Placental epithelial cell (primary cell): ENCODE data around the gene CCDC200. TPM values are rescaled to one million over a fixed set of nuclear protein-coding genes. Genes with fewer than 3 reads are reported as not detected.

Experiments used
- small RNA-seq: library from RNA; depleted of rRNA; stranded (forward); fragments of <200 nt; gene quantifications from one replicate; pipeline ENCODE3, GENCODE V24; 2012
- total RNA-seq: library from RNA; depleted of rRNA; stranded (reverse); fragments of >200 nt; gene quantifications from 2 replicates; pipeline ENCODE4 v1.2.3, GENCODE V29; 2012

Gene CCDC200
- not detected in 2 replicates for total RNA-seq

DNA sequence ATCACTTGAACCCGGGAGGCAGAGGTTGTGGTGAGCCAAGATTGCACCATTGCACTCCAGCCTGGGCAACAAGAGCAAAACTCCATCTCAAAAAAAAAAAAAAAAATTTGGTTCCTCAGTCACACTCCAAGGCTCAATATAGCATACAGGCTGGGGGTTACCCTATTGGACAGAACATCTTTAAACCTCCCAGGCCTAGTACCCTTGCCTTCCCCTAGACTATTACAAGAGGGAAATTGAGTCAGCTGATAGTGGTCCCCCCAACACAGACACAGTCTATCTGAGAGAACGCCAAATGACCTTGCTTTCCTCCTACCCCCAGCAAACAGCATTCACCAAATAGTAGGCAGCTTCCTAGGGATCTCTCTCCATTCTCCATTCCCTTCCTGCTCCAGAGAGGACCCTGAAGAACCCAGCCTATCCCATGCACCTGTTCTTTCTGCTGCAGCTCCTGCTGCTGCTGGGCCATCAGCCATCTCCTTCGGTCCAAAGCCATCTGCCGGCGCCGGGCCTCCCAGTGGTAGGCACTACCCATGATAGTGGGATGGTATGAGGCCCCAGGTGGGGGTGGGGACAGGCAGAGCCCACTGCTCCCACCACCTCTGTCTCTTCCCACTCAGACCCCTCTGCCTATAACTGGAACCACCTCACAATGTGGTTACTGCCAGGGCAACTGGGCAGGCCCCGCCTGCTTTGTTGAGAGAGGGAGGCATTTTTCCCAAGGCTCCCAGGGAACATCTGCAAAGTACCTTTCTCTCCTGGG lies at the start of gene CCDC200:
TSS of gene CCDC200 (minus strand) at position 604 of the 763 bp plus-strand sequence. CDS start at position 535, 69 bp downstream.

DNA sequence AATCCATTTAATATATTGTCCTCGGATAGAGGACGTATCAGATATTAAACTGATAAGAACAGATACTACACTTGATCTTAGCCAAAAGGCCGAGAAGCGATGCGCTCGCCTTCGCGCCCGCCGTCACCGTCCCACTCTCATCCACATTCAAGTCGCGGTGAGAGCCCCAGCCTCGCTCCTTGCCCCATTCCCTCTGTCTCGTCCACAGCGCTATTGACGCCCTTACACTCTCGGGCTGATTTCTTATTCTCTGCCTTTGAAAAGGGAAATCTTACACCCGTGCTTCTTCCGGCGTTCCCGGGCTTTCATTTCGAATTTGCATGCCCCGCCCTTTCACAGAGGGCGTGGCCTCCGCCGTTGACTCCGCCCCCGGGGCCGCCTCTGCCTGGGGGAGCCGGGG lies 5.5 kb upstream of the CCDC200 start, which contains the start of gene RNU2-1:
TSS of gene RNU2-1 (minus strand) at position 101 of the 400 bp plus-strand sequence.

DNA sequence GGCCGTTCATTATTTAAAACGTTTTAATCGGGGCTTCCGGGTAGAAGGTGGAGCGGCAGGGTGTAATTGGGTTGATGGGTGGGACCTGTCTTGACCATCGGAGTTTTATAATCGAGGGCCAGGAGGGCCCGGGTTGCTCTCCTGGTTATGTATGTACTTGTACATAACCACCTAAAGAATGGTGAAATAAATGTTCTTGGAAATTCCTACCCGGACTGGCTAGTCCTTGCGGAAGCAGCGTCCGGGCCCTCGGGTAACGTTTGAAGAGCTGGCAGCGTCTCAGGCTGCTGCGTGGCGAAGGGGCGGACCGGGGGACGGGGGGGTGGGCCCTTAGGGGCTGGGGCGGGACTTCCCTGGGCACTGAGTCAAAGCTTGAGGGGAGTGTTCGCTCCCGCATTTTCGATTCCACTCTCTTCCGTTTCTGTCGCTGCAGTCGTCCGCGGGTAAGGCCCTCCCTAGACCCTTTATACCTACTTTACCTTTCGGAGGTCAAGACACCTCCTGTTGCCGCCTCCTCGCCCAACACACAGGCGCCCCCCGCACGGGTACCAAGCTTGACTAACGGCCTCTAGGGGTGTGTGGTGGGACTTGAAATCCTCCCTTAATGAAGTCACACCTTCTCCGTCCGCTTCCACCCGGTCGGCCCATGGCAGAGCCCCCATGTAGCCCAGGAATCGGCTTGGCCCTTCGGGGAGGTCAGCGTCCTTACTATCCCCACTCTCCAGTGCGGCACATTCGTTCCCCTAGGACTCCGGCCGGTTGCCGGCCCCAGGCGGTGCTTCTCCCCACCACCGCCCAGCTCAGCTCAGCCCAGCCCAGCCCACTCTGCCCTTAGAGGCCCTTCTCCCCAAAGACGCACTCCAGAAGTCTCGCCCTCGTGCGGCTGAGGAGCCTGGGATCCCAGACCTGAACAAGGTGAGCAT lies 16.7 kb downstream of the CCDC200 start, which contains the start of gene TMEM106A:
TSS of gene TMEM106A (plus strand) at position 396 of the 923 bp plus-strand sequence. CDS start 1,167 bp downstream, outside the sequence.

Small RNA genes within 50 kb of the gene (small RNA-seq; reads per million reads assigned to genes)
- 0.09 reads per million for gene RF00004
- gene RNU2-1 = not detected

Other genes starting within 250 kb of the CCDC200 start
- gene PTGES3L, start 248.5 kb downstream of the CCDC200 start, total RNA-seq = under 0.01 and 0.87 TPM in 2 replicates
- 9.8 and 10.4 TPM in 2 replicates for gene RUNDC1, start 248.1 kb downstream of the CCDC200 start, total RNA-seq
- 745 and 1,184 TPM in 2 replicates for gene RPL27, start 230.2 kb downstream of the CCDC200 start, total RNA-seq
- 8.2 and 8.5 TPM in 2 replicates for gene IFI35, start 221.8 kb downstream of the CCDC200 start, total RNA-seq
- 77.5 and 82.8 TPM in 2 replicates for gene VAT1, start 206.2 kb downstream of the CCDC200 start, total RNA-seq
- under 0.01 and 0.33 TPM in 2 replicates for gene RND2, start 203.4 kb downstream of the CCDC200 start, total RNA-seq
- gene BRCA1, start 103.3 kb downstream of the CCDC200 start, total RNA-seq = 8.2 and 10.6 TPM in 2 replicates
- 84.0 and 107 TPM in 2 replicates for gene NBR1, start 57.4 kb downstream of the CCDC200 start, total RNA-seq
- gene TMEM106A, start 16.7 kb downstream of the CCDC200 start, total RNA-seq = 4.3 and 10.6 TPM in 2 replicates
- gene RNU2-1, start 5.4 kb upstream of the CCDC200 start, total RNA-seq = not detected in 2 replicates
- 3.9 and 11.0 TPM in 2 replicates for gene ARL4D, start 170.4 kb upstream of the CCDC200 start, total RNA-seq